Upper lobe of left lung (tissue), 6 donors: Measurements from ENCODE around the gene ARHGAP8. TPM values are rescaled to one million over a fixed set of nuclear protein-coding genes. Genes with fewer than 3 reads are reported as not detected.
A peak's percentile ranks its signal among the peaks of the same experiment; 100 is the strongest.

Experiments used
- ATAC-seq, 2 donors: fragments of 200-7000 bp; cut with Tn5 transposase; one replicate each; pipeline ENCODE4 v1.9.1; 2022; ENCODE audit warnings: mild to moderate bottlenecking in 2 of 2, moderate library complexity in 2 of 2; ENCODE audit not compliant: low FRiP score in 2 of 2
- DNase-seq, 2 donors: peaks; one replicate each; pipeline ENCODE4 v3.0.0-alpha.2; 2019 to 2020
- H3K27ac ChIP-seq, 4 donors: fragments of 200-600 bp; sonication (generic); one replicate each; pipeline ENCODE4 v1.5.1; 2016 to 2019
- H3K27me3 ChIP-seq, 4 donors: fragments of 200-600 bp; sonication (generic); one replicate each; pipeline ENCODE4 v1.5.1; 2017 to 2019
- H3K36me3 ChIP-seq, 4 donors: fragments of 200-600 bp; sonication (generic); one replicate each; pipeline ENCODE4 v1.5.1; 2016 to 2019
- H3K4me1 ChIP-seq, 4 donors: fragments of 200-600 bp; sonication (generic); one replicate each; pipeline ENCODE4 v1.5.1; 2018 to 2019
- H3K4me3 ChIP-seq, 4 donors: fragments of 200-600 bp; sonication (generic); one replicate each; pipeline ENCODE4 v1.5.1; 2017 to 2019; ENCODE audit warnings: mild to moderate bottlenecking in 2 of 4, moderate library complexity in 1 of 4
- H3K9me3 ChIP-seq, 4 donors: fragments of 200-600 bp; sonication (generic); one replicate each; pipeline ENCODE4 v1.5.1; 2018 to 2019
- EP300 ChIP-seq, 4 donors: sonication (generic); formaldehyde crosslinking; IDR thresholded peaks; one replicate each; pipeline ENCODE4 v1.5.1; 2017; ENCODE audit warnings: antibody characterized with exemption in 4 of 4, control low read depth in 2 of 4
- POLR2A ChIP-seq, 4 donors: fragments of 450-650 bp; IDR thresholded peaks; one replicate each; pipeline ENCODE4 v1.5.1; 2016 to 2017; ENCODE audit warnings: antibody characterized with exemption in 4 of 4, mild to moderate bottlenecking in 2 of 4
- POLR2AphosphoS5 ChIP-seq, 2 donors: sonication (generic); formaldehyde crosslinking; IDR thresholded peaks; one replicate each; pipeline ENCODE4 v1.5.1; 2017; ENCODE audit warnings: antibody characterized with exemption in 2 of 2
- WGBS, 2 donors: methylation state at CpG; one replicate each; pipeline ENCODE4 v1.1.5; 2017 to 2018; 5-methylcytosine and 5-hydroxymethylcytosine counted together
- total RNA-seq, 6 donors: library from RNA; depleted of rRNA in 4 of 6; stranded (reverse); fragments of >200 nt in 4 of 6; gene quantifications; one replicate each; pipeline versions ENCODE4 v1.1.0 to v1.2.1, GENCODE V29; 2016 to 2021
- TF ChIP-seq, protein P1 (sequence below), 6 experiments: fragments of 450-650 bp in 4 of 6; fragments of 200-600 bp in 2 of 6; sonication (generic) in 2 of 6; IDR thresholded peaks; one replicate each; pipeline ENCODE4 v1.5.1; 2016 to 2019; ENCODE audit warnings: antibody characterized with exemption in 6 of 6
- donor health status: DM: no; HTN: no; CAD: no; lungs with moderate emphysema.
- donor health status: DM: no; HTN: yes; CAD: no; lungs with severe emphysema.

The ARHGAP8 gene
- total RNA-seq, 6 donors from 2014 or later: 13.8 to 55.5 (median 22.7) TPM

DNA sequence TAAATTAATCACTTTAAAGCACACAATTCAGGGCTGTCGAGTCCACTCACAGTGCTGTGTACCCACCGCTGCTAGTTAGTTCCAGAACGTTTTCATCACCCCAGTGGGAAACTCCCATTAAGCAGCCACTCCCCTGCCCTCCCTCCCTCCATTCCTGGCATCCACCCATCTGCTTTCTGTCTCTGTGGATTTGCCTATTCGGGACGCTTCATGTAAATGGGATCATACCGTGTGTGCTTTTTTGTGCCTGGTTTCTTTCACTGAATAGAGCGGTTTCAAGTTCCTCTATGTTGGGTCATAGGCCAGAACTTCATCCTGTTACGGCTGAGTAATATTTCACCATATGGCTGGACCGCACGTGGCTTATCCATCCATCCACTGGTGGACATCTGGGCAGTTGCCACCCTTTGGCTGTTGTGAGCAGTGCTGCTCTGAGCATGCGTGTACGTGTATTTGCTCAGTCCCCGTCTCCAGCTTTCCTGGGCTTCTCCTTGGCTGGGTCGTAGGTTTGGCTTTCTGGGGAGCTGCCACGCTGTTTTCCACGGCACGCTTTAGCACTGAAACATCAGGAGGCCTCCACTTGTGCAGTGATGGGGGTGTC lies 30.1 kb downstream of the ARHGAP8 start:
- Histone ChIP-seq H3K9me3 (no peaks in the 10 kb centered on the region), H3K4me1 (no peaks in the 10 kb centered on the region), H3K36me3 (no peaks in the 10 kb centered on the region), H3K27ac (no peak overlapping the region), H3K27me3 (no peaks in the 10 kb centered on the region), H3K4me3 (no peak overlapping the region)
- WGBS, 2 donors: 71 to 77% methylated on average over 17 of the region's 17 CpGs
- peak in 1 of 2 donors; percentile 31 for ATAC-seq
- DNase-seq: no peak
- no peak for TF ChIP-seq POLR2A (IDR thresholded peaks at IDR 0.05)
- TF ChIP-seq EP300 (IDR thresholded peaks at IDR 0.05): no peak
- TF ChIP-seq, protein P1, sequence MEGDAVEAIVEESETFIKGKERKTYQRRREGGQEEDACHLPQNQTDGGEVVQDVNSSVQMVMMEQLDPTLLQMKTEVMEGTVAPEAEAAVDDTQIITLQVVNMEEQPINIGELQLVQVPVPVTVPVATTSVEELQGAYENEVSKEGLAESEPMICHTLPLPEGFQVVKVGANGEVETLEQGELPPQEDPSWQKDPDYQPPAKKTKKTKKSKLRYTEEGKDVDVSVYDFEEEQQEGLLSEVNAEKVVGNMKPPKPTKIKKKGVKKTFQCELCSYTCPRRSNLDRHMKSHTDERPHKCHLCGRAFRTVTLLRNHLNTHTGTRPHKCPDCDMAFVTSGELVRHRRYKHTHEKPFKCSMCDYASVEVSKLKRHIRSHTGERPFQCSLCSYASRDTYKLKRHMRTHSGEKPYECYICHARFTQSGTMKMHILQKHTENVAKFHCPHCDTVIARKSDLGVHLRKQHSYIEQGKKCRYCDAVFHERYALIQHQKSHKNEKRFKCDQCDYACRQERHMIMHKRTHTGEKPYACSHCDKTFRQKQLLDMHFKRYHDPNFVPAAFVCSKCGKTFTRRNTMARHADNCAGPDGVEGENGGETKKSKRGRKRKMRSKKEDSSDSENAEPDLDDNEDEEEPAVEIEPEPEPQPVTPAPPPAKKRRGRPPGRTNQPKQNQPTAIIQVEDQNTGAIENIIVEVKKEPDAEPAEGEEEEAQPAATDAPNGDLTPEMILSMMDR (IDR thresholded peaks at IDR 0.05): no peak
- TF ChIP-seq POLR2AphosphoS5 (IDR thresholded peaks at IDR 0.05): no peak

DNA sequence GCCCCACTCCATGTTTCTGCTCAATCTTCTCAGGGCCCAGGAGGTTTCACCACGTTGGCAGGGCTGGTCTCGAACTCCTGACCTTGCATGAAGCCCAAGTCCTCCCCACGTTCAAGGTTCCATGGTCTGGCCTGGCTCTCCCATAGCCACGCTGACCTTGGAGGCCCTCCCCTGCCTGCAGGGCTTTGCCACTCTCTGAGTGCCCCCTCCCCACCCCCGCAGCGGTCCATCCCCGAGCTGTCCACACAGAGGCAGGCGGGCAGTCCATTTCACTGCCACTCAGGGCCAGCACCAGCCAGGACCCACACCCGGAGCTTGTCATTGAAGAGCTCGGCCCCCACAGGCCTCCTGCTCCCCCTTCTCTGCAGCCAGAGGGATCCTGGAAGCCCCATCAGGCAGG lies 30.7 kb downstream of the ARHGAP8 start:
- no peaks in the 10 kb centered on the region for H3K36me3 ChIP-seq

DNA sequence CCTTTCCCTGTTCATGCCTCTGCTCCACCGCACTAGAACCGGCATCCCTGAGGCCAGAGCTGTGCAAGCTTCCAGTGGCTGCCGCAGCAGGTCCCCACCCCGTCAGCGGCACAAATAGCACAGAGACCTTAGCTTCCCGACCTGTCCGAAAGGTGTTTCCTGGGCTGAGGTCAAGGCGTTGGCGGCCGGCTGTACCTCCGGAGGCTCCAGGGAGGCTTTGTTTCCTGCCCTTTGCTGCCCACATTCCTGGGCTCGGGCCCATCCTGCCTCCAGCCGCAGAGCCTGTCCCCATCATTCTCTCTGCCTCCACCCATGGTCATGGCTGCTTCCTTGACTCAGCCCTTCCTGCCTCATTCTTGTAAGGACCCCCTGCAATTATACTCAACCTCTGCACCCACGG lies 31.2 kb downstream of the ARHGAP8 start:
- TF ChIP-seq EP300 (IDR thresholded peaks at IDR 0.05) (no peak), POLR2A (IDR thresholded peaks at IDR 0.05) (no peak), POLR2AphosphoS5 (IDR thresholded peaks at IDR 0.05) (no peak)
- TF ChIP-seq, protein P1 (IDR thresholded peaks at IDR 0.05): no peak
- no peak overlapping the region for H3K27ac ChIP-seq
- H3K36me3 ChIP-seq: no peaks in the 10 kb centered on the region
- no peak for DNase-seq
- no peaks in the 10 kb centered on the region for H3K9me3 ChIP-seq
- H3K4me1 ChIP-seq: no peaks in the 10 kb centered on the region
- WGBS, 2 donors: 43 to 47% methylated on average over 8 to 14 of the region's 14 CpGs
- H3K27me3 ChIP-seq: no peaks in the 10 kb centered on the region
- no peak overlapping the region for H3K4me3 ChIP-seq
- ATAC-seq: no peak

More for the DNA sequence above, 30.7 kb downstream of the ARHGAP8 start:
- Histone ChIP-seq H3K27ac (no peak overlapping the region), H3K4me1 (no peaks in the 10 kb centered on the region), H3K9me3 (no peaks in the 10 kb centered on the region), H3K4me3 (no peak overlapping the region), H3K27me3 (no peaks in the 10 kb centered on the region)
- 78 to 82% methylated on average over 1 to 9 of the region's 10 CpGs for WGBS, 2 donors
- TF ChIP-seq POLR2AphosphoS5 (IDR thresholded peaks at IDR 0.05) (no peak), EP300 (IDR thresholded peaks at IDR 0.05) (no peak), POLR2A (IDR thresholded peaks at IDR 0.05) (no peak)
- TF ChIP-seq, protein P1 (IDR thresholded peaks at IDR 0.05): no peak
- no peak for DNase-seq
- ATAC-seq: no peak

DNA sequence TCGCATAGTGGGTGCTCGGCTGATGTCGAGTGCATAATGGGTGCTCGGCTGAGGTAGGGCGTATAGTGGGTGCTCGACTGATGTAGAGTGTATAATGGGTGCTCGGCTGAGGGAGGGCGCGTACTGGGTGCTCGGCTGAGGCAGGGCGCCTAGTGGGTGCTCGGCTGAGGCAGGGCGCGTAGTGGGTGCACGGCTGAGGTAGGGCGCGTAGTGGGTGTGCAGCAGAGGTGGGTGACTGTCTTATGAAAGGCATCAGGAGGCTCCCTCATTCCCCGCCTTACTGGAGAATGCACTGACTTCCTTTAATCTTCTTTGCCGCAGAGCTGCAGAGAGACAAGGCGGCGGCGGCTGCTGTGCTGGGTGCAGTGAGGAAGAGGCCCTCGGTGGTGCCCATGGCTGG lies 33.8 kb downstream of the ARHGAP8 start:
- Histone ChIP-seq H3K9me3 (no peaks in the 10 kb centered on the region), H3K4me3 (no peak overlapping the region), H3K27ac (no peak overlapping the region), H3K36me3 (no peaks in the 10 kb centered on the region), H3K4me1 (no peaks in the 10 kb centered on the region), H3K27me3 (no peaks in the 10 kb centered on the region)
- ATAC-seq: no peak
- 87 to 93% methylated on average over 22 to 23 of the region's 23 CpGs for WGBS, 2 donors
- no peak for TF ChIP-seq POLR2A (IDR thresholded peaks at IDR 0.05)
- TF ChIP-seq, protein P1 (IDR thresholded peaks at IDR 0.05): no peak
- no peak for TF ChIP-seq EP300 (IDR thresholded peaks at IDR 0.05)
- TF ChIP-seq POLR2AphosphoS5 (IDR thresholded peaks at IDR 0.05): no peak
- peak in 1 of 2 donors; percentile 48 for DNase-seq

DNA sequence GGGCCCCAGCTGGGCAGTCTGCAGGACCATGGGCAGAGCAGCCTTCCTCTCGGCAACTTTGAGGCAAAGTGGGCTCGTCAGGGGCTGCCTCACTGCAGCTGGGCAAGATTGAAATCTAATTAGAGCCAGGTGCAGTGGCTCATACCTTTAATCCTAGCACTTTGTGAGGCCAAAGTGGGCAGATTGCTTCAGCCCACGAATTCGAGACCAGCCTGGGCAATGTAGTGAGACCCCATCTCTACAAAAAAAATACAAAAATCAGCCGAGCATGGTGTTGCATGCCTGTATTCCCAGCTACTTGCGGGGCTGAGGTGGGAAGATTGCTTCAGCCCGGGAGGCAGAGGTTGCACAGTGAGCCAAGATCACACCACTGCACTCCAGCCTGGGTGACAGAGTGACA lies 34.2 kb downstream of the ARHGAP8 start:
- ATAC-seq (no peak), DNase-seq (no peak)
- Histone ChIP-seq H3K9me3 (no peaks in the 10 kb centered on the region), H3K27ac (no peak overlapping the region), H3K4me3 (no peak overlapping the region), H3K27me3 (no peaks in the 10 kb centered on the region), H3K4me1 (no peaks in the 10 kb centered on the region), H3K36me3 (no peaks in the 10 kb centered on the region)
- no peak for TF ChIP-seq POLR2A (IDR thresholded peaks at IDR 0.05)
- no peak for TF ChIP-seq POLR2AphosphoS5 (IDR thresholded peaks at IDR 0.05)
- TF ChIP-seq, protein P1 (IDR thresholded peaks at IDR 0.05): no peak
- TF ChIP-seq EP300 (IDR thresholded peaks at IDR 0.05): no peak
- 73 to 87% methylated on average over 6 to 7 of the region's 7 CpGs for WGBS, 2 donors
